ENCODE results near the gene KLC3.

DNA sequence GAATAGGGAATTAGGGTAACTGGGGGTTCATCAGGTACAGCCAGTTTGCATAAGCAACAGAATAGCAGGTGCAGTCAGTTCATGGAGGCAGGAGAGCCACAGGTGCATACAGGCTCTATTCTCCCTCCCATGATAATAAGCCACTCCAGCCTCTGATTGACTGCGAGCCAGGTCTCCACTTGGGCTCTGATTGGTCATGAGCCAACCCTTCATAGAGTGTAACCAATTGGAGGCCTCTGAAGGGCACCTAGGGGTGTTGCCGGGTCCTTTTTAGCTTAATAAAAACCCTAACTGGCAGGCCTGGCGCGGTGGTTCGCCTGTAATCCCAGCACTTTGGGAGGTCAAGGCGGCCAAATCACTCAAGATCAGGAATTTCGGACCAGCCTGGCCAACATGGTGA is 9.1 kb upstream of the KLC3 start:
- no peak for TF ChIP-seq POLR2A (IDR thresholded peaks at IDR 0.05)
- TF ChIP-seq, protein P1, sequence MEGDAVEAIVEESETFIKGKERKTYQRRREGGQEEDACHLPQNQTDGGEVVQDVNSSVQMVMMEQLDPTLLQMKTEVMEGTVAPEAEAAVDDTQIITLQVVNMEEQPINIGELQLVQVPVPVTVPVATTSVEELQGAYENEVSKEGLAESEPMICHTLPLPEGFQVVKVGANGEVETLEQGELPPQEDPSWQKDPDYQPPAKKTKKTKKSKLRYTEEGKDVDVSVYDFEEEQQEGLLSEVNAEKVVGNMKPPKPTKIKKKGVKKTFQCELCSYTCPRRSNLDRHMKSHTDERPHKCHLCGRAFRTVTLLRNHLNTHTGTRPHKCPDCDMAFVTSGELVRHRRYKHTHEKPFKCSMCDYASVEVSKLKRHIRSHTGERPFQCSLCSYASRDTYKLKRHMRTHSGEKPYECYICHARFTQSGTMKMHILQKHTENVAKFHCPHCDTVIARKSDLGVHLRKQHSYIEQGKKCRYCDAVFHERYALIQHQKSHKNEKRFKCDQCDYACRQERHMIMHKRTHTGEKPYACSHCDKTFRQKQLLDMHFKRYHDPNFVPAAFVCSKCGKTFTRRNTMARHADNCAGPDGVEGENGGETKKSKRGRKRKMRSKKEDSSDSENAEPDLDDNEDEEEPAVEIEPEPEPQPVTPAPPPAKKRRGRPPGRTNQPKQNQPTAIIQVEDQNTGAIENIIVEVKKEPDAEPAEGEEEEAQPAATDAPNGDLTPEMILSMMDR (IDR thresholded peaks at IDR 0.05): no peak
